K562 (cell line): ENCODE results near the gene RIOK3. TPM values are rescaled to one million over a fixed set of nuclear protein-coding genes. Genes with fewer than 3 reads are reported as not detected.

ENCODE experiments used
- BRCA1 ChIP-seq, 2 experiments: fragments of 450-650 bp in 1 of 2; sonication (generic) in 1 of 2; formaldehyde crosslinking in 1 of 2; IDR thresholded peaks; 2 replicates each; pipeline versions ENCODE4 v1.5.0 to v1.6.1; 2017 to 2020; ENCODE audit warnings: mild to moderate bottlenecking in 1 of 2, missing genetic modification reagents in 1 of 2
- CXXC5 ChIP-seq: fragments of 250-450 bp; sonication (Bioruptor Pico); IDR thresholded peaks from 2 replicates; pipeline ENCODE4 v1.8.0; 2022; ENCODE audit warnings: inconsistent platforms, mild to moderate bottlenecking, moderate library complexity
- E2F3 ChIP-seq: fragments of 250-450 bp; sonication (Bioruptor Pico); IDR thresholded peaks from 2 replicates; pipeline ENCODE4 v1.4.0; 2020; ENCODE audit warnings: mild to moderate bottlenecking
- IRF2 ChIP-seq: sonication (generic); formaldehyde crosslinking; IDR thresholded peaks from 2 replicates; pipeline ENCODE4 v1.8.1; 2022; ENCODE audit warnings: mild to moderate bottlenecking, missing genetic modification reagents
- LARP7 ChIP-seq: fragments of 450-650 bp; IDR thresholded peaks from 2 replicates; pipeline ENCODE4 v1.6.1; 2016
- MIER1 ChIP-seq: fragments of 450-650 bp; IDR thresholded peaks from 2 replicates; pipeline ENCODE4 v1.6.1; 2016; ENCODE audit warnings: antibody characterized with exemption, mild to moderate bottlenecking, low read depth
- NCOA6 ChIP-seq: fragments of 450-650 bp; IDR thresholded peaks from 2 replicates; pipeline ENCODE4 v1.6.1; 2017; ENCODE audit warnings: mild to moderate bottlenecking
- RCOR1 ChIP-seq, 2 experiments: IDR thresholded peaks; 2 replicates each; pipeline ENCODE4 v1.6.1; 2012; ENCODE audit warnings: low read depth in 2 of 2, low read length in 2 of 2, borderline replicate concordance in 1 of 2, improper control_type of control experiment in 1 of 2
- SRF ChIP-seq, 2 experiments: fragments of 250-450, 450-650 bp in 1 of 2; sonication (Bioruptor Pico) in 1 of 2; sonication (generic) in 1 of 2; formaldehyde crosslinking; IDR thresholded peaks; 2 replicates each; pipeline versions ENCODE4 v1.5.0 to v1.5.1; 2020 to 2022; ENCODE audit warnings: mild to moderate bottlenecking in 1 of 2, missing genetic modification reagents in 1 of 2
- SUPT5H ChIP-seq: fragments of 450-650 bp; IDR thresholded peaks from 2 replicates; pipeline ENCODE4 v1.6.1; 2016
- TAL1 ChIP-seq: fragments of 450-650 bp; IDR thresholded peaks from 2 replicates; pipeline ENCODE4 v1.6.1; 2016; ENCODE audit warnings: mild to moderate bottlenecking
- TCF7L2 ChIP-seq: fragments of 150-350 bp; IDR thresholded peaks from 2 replicates; pipeline ENCODE4 v1.6.1; 2016; ENCODE audit warnings: low read depth, mild to moderate bottlenecking, low read length, moderate library complexity
- ZBTB1 ChIP-seq: sonication (generic); formaldehyde crosslinking; IDR thresholded peaks from 2 replicates; pipeline ENCODE4 v1.8.1; 2023; ENCODE audit warnings: missing genetic modification reagents, low read depth, mild to moderate bottlenecking, borderline replicate concordance
- ZNF253 ChIP-seq: fragments of 250-450 bp; sonication (Bioruptor Pico); conservative IDR thresholded peaks from 2 replicates; pipeline ENCODE4 v1.6.1; 2021; ENCODE audit warnings: mild to moderate bottlenecking
- ZNF354B ChIP-seq: fragments of 250-450 bp; sonication (Bioruptor Pico); IDR thresholded peaks from 2 replicates; pipeline ENCODE4 v1.4.0; 2020
- ZNF507 ChIP-seq: conservative IDR thresholded peaks from 2 replicates; pipeline ENCODE4 v1.6.1; 2017; ENCODE audit warnings: missing genetic modification characterization, missing compliant biosample characterization
- ZNF644 ChIP-seq: fragments of 200-800 bp; sonication (Bioruptor generic); IDR thresholded peaks from 2 replicates; pipeline ENCODE4 v1.6.1; 2016; ENCODE audit warnings: low read depth, missing genetic modification characterization, missing compliant biosample characterization
- ZNF764 ChIP-seq: fragments of 250-450 bp; sonication (Bioruptor Pico); IDR thresholded peaks from 2 replicates; pipeline ENCODE4 v1.4.0; 2020; ENCODE audit warnings: low read depth, mild to moderate bottlenecking, moderate library complexity
- polyA plus RNA-seq, 8 experiments: library from polyadenylated mRNA; depleted of rRNA in 4 of 8; stranded (reverse) in 5 of 8; unstranded in 3 of 8; fragments of >200 nt; fragmentation: Nextera tagmentation in 2 of 8; fragmentation: Illumina TruSeq in 1 of 8; extraction: Ambion mirVana in 2 of 8; extraction: Trizol in 1 of 8; gene quantifications; 2 replicates each; pipeline versions ENCODE4 v1.2.1 to v1.2.3, GENCODE V29; 2011 to 2014; ENCODE audit warnings: inconsistent platforms in 1 of 8, missing spikeins in 1 of 8
- total RNA-seq, 7 experiments: library from RNA; depleted of rRNA in 6 of 7; stranded (reverse); fragments of >200 nt in 6 of 7; fragmentation: Illumina TruSeq in 2 of 7; extraction: Trizol in 2 of 7; gene quantifications; 2 replicates each; pipeline versions ENCODE4 v1.2.1 to v1.2.3, GENCODE V29; 2011 to 2021; ENCODE audit warnings: low replicate concordance in 1 of 7
- TF ChIP-seq, protein P1 (sequence below): fragments of 450-650 bp; formaldehyde crosslinking; IDR thresholded peaks from 2 replicates; pipeline ENCODE4 v1.4.0; 2020; ENCODE audit warnings: mild to moderate bottlenecking, moderate library complexity
- TF ChIP-seq, protein P2 (sequence below): fragments of 450-650 bp; conservative IDR thresholded peaks from 2 replicates; pipeline ENCODE4 v1.6.1; 2016; ENCODE audit warnings: missing genetic modification characterization, low read depth, mild to moderate bottlenecking, missing compliant biosample characterization, moderate library complexity
- TF ChIP-seq, protein P3 (sequence below): sonication (generic); formaldehyde crosslinking; IDR thresholded peaks from 2 replicates; pipeline ENCODE4 v1.8.0; 2022; ENCODE audit warnings: missing genetic modification reagents, mild to moderate bottlenecking, borderline replicate concordance
- TF ChIP-seq, protein P4 (sequence below): conservative IDR thresholded peaks from 2 replicates; pipeline ENCODE4 v1.6.1; 2011; ENCODE audit warnings: low read depth, mild to moderate bottlenecking, low read length; ENCODE audit not compliant: control insufficient read depth

RIOK3 gene
- total and polyA plus RNA-seq, 9 of the 15 experiments (the other 6 are each of a cell fraction or from before 2014, with no cell fraction given): 21.4 to 89.5 (median 62.9) TPM

DNA sequence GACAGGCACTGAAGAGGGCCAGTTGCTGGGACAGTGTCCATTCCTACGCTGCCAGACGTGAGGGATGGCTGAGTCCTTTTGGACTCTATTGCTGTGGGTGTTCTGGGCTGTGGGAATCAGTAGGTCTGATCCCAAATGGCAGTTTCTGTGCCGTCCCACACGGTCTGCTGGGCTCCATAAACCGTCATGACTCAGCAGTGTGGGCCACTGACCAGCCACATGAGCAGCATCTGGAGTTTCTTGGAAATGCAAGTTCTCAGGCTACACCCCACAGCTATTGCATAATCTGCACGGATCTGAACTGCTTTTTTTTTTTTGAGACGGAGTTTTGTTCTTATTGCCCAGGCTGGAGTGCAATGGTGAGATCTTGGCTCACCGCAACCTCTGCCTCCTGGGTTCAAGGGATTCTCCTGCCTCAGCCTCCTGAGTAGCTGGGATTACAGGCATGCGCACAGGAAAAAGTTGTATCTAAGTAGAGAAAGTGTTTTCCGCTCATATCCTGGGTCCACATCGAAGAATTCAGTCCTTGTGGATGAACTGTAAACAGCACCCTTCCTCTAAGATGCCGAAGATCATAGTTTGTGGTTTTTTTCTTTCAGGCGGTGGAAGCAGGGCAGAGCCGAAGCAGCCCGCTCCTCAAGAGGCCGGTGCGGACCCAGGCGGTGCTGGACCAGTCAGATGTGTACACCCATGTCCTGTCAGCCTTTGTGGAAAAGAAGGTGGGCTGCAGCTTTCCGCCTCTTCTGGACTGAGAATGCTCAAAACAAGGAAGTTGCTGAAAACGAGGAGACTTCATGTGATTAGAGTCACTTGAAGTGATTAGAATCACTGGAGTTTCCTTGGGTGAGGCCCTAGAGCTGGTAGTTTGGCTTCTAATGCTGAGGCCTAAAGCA lies 75.7 kb downstream of the RIOK3 start (continued):
- no peak for TF ChIP-seq BRCA1 (IDR thresholded peaks at IDR 0.05)
- TF ChIP-seq BRCA1 (CRISPR knock-in tag; IDR thresholded peaks at IDR 0.05): no peak
- TF ChIP-seq, protein P1, sequence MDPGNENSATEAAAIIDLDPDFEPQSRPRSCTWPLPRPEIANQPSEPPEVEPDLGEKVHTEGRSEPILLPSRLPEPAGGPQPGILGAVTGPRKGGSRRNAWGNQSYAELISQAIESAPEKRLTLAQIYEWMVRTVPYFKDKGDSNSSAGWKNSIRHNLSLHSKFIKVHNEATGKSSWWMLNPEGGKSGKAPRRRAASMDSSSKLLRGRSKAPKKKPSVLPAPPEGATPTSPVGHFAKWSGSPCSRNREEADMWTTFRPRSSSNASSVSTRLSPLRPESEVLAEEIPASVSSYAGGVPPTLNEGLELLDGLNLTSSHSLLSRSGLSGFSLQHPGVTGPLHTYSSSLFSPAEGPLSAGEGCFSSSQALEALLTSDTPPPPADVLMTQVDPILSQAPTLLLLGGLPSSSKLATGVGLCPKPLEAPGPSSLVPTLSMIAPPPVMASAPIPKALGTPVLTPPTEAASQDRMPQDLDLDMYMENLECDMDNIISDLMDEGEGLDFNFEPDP (CRISPR knock-in tag): no peak
- TF ChIP-seq ZNF354B (CRISPR knock-in tag): no peak
- TF ChIP-seq CXXC5 (CRISPR knock-in tag): peak; percentile 81
- no peak for TF ChIP-seq NCOA6
- peak; percentile 50 for TF ChIP-seq SUPT5H
- peak; percentile 43; the same call in 1 of the 2 replicates for TF ChIP-seq ZNF644 (tag)
- no peak for TF ChIP-seq LARP7
- 0 out of 2 replicates have a peak, but pooled peaks have one; percentile 28 for TF ChIP-seq ZBTB1
- TF ChIP-seq TAL1: peak; percentile 43
- TF ChIP-seq ZNF507: no peak
- TF ChIP-seq, protein P2, sequence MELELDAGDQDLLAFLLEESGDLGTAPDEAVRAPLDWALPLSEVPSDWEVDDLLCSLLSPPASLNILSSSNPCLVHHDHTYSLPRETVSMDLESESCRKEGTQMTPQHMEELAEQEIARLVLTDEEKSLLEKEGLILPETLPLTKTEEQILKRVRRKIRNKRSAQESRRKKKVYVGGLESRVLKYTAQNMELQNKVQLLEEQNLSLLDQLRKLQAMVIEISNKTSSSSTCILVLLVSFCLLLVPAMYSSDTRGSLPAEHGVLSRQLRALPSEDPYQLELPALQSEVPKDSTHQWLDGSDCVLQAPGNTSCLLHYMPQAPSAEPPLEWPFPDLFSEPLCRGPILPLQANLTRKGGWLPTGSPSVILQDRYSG (tag): no peak; the same call in 1 of the 2 replicates
- TF ChIP-seq ZNF253 (CRISPR knock-in tag): no peak
- 0 out of 2 replicates have a peak, but pooled peaks have one; percentile 63 for TF ChIP-seq MIER1
- no peak for TF ChIP-seq SRF (CRISPR knock-in tag; IDR thresholded peaks at IDR 0.05)
- TF ChIP-seq IRF2 (CRISPR knock-in tag): no peak
- no peak for TF ChIP-seq E2F3 (CRISPR knock-in tag)
- peak; percentile 54 to 83; a peak in 3 of 4 replicates for TF ChIP-seq RCOR1 (IDR thresholded peaks at IDR 0.05; ENCODE audit: borderline replicate concordance in 1 of 2, low read depth in 2 of 2, low read length in 2 of 2)
- no peak for TF ChIP-seq ZNF764 (CRISPR knock-in tag)
- no peak for TF ChIP-seq TCF7L2
- TF ChIP-seq, protein P3, sequence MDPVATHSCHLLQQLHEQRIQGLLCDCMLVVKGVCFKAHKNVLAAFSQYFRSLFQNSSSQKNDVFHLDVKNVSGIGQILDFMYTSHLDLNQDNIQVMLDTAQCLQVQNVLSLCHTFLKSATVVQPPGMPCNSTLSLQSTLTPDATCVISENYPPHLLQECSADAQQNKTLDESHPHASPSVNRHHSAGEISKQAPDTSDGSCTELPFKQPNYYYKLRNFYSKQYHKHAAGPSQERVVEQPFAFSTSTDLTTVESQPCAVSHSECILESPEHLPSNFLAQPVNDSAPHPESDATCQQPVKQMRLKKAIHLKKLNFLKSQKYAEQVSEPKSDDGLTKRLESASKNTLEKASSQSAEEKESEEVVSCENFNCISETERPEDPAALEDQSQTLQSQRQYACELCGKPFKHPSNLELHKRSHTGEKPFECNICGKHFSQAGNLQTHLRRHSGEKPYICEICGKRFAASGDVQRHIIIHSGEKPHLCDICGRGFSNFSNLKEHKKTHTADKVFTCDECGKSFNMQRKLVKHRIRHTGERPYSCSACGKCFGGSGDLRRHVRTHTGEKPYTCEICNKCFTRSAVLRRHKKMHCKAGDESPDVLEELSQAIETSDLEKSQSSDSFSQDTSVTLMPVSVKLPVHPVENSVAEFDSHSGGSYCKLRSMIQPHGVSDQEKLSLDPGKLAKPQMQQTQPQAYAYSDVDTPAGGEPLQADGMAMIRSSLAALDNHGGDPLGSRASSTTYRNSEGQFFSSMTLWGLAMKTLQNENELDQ (CRISPR knock-in tag): no peak
- TF ChIP-seq, protein P4, sequence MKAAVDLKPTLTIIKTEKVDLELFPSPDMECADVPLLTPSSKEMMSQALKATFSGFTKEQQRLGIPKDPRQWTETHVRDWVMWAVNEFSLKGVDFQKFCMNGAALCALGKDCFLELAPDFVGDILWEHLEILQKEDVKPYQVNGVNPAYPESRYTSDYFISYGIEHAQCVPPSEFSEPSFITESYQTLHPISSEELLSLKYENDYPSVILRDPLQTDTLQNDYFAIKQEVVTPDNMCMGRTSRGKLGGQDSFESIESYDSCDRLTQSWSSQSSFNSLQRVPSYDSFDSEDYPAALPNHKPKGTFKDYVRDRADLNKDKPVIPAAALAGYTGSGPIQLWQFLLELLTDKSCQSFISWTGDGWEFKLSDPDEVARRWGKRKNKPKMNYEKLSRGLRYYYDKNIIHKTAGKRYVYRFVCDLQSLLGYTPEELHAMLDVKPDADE: no peak
